COLO668 (cell line): Measurements from ENCODE around the gene SND1.
"Not testable (repeated sequence)": the region's sequence is repeated elsewhere in the genome, so short reads cannot be mapped to it uniquely, and the experiment has no call there.

Experiments
- DNase-seq: peaks from one replicate; lab custom pipeline; 2025; ENCODE audit not compliant: unreplicated experiment; lab: John Stamatoyannopoulos, UW

SND1 gene

GRCh38 chr7:127652333-127653248 lies 597 bp downstream of the SND1 start:
- DNase-seq: no peak

DNA sequence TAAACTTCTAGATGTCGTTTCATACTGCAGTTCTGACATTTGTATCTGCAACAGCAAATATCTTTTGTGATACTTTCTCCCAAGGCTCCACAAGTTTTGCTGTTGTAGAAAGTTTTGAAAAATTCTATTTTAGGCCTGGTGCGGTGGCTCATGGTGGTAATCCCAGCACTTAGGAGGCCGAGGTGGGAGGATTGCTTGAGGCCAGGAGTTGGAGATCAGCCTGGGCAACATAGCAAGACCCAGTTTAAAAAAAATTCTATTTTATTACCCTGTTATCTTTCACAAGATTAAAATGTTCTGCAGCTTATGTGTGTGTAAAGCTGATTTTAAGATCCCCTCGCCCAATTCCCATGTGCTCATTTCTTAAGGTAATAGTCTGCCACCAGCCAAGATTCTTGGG lies 1.4 kb downstream of the SND1 start:
- DNase-seq: no peak

DNA sequence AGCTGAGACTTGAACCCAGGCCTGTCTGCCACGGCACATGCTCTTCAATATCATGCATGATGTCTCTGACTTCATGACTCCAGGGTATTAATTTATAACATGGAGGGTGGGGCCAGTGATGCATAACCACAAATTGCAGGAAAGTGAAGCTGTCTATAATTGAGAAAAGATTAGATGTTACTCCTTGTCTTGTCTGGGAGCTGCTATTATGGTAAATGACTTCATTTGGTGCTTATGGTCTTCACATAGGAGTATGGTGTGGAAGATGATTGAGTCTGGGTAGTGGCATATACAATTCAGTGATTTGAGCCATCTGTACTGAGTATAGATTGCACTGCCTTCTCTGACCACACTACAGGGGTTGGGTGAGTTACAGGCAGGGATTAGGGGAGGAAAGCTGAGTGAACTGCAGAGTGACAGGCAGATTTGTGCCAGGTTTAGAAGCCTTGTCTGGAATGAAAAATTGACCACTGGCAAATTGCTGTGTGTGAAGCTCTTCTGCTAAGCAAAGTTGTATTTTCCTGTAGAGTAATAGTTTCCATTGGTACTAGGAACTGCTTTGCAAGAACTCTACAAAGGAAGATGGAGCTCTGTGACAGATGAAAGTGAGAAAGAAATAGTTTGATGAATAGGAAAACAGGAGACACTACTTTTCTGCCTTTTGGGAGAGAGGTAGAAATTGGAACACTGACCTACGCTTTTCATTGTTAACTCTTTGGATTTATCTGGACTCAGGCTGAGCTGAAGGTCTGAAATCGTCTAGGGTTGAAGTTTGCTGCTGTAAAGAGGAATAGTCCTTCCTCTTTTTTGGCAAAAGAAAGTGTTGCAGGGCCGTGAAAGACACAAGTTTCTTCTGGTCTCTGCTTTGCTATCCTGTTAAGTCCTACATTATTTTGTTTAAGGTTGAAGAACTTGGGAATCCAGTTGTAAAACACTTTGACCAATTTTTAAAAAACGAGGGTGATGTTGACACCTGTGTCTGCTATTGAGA lies 2.7 kb downstream of the SND1 start:
- DNase-seq: no peak

DNA sequence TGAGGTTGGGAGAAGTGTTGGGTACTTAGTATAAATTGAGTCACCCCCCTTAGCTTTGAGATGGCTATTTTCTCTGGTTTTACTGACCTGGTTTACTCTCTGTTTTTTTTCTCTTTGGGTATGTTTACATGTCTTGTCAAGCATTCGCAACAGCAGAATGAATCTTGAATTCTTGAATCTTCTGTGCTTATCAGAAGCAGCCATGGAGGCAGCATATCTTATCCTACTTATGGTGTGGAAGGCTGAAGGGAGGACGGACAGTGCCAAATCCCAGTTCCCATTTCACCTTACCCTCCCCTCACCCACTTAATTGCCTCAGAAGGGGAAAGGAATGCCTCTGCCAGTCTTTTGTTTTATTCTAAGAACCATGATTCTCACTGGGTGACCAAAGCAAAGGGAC lies 3.7 kb downstream of the SND1 start:
- DNase-seq: no peak

- DNase-seq: no peak
These were observed 5.5 kb downstream of the SND1 start for GRCh38 chr7:127657500-127657899.

DNA sequence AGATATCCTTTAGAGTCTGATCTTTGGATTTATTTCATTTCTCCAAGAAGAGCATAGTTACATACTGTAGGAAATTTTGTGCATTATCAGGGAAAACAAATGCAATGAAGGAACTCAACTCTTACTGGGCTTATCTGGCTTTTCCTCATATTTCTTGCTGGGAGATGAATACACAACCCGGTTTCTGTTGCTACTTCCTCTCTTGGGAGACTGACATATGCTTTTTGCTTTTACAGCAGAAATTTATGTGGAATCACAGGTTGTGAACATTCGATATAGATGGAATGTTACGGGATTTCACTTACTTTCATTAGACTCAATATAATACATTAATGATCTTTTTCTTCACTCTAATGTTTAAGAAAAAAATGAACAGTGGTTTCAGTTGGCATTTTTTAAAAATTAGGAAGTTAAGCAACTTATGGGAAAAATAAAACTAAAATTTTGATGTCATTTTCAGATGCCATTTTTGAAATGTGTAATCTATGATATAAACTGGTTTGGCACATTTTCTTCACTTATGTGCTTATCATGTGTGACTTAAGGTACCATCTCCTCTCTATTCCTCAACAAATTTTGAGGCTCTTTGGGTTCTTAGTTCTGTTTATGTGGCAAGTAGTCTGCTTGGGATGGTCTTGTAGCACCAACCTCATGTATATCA lies 7.1 kb downstream of the SND1 start:
- DNase-seq: no peak

DNA sequence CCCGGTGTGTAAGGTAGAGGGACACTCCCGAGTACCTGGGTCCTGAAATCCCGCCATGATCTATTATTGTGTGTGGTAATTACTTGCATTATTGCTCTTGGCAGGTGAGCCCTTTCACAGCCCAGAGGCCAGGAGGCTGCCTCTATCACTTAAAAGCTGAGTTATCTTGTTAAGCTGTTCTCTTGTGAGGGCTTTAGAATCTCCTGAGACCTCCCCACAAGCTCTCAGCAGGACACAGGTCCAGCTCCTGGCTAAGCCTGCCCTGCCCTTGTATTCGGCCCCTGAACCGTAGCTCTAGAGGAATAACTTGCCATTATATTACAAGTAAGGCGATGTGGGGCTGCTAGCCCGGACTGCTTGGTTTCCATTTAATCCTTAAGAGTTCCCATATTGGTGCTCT lies 13.9 kb downstream of the SND1 start:
- no peak for DNase-seq

GRCh38 chr7:127666602-127667001 lies 14.6 kb downstream of the SND1 start:
- DNase-seq: no peak

DNA sequence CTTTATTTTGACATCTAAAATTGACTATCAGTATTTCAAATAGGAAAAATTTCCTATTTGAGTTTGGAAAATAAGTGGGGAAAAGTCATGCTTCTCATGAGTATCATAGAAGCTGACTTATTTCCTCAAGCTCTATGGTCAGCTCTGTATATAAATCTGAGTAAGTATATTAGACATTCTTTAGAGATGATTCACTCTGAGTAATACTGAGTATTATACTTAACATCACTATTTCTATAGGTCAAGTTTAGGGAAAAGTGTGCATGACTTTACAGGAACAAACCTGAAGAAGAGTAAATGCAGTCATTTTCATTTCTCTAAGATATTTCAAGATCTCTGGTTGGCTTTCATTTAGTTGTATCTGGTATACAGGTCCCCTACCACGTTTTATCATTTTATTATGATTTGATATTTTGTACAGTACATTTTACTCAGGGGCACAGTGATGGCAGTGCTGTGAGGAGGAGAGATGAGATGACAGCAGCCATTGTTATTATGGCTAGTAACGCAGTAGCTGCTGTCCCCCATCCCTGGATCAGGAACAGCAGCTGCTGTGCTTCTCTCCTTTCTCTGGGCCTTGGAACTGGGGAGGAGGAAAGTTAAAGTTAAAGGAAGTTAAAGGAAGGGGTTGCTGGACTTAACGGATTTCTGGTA lies 15.2 kb downstream of the SND1 start:
- DNase-seq: no peak

DNA sequence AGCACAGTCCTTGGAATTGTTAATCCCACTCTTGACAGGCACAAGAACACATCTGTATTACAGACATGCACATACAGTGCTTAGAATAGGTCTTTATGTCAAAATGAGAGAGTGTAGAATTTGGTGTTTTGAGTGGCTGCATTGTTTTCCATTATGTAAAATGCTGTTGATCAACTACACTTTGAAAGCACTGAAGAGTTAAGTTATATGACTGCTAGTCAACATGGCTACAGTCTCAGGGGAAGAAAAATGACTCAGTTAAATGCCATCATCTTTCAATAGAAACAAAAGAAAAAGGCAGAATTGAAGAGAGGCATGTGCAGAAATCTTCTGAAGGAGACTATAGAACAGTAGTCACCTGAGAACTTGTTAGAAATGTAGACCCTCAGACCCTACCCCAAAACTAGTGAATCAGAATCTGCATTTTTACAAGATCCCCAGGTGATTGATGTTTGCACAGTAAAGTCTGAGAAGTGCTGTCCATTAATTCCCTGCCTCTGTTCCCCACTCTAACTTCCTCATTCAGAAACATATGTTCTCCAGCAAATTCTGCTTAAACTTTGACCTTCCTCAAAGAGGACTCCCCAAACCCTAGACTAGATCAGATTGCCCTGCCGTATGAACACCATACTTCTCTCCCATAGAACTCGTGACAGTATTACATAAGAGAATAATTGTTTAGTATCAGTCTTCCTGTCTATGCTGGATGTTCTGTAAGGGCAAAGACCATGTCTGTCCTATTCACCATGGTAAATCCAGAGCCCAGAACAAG lies 16.0 kb downstream of the SND1 start:
- DNase-seq: no peak

GRCh38 chr7:127671341-127671740 lies 19.3 kb downstream of the SND1 start:
- DNase-seq: no peak

DNA sequence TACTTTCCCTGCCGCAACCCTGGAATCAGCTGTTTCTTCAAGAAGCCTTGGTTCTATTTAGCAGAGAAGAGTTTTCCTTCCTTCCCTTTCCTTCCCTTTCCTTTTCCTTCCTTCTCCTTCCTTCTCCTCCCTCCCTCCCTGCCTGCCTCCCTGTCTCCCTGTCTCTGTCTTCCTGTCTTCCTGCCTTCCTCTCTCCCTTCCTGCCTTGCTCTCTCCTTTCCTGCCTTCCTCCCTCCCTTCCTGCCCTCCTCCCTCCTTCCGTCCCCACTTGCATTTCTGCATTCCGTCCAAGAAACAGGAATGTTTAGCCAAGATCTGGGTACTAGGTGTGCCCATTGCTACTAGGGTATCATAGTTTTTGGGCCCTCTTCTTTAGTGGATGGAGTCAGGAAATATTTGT lies 21.9 kb downstream of the SND1 start:
- no peak for DNase-seq

- DNase-seq: no peak
These were observed 22.4 kb downstream of the SND1 start for GRCh38 chr7:127674361-127674760.

GRCh38 chr7:127674923-127675322 lies 22.9 kb downstream of the SND1 start:
- DNase-seq: not testable (repeated sequence)

- DNase-seq: no peak
These were observed 23.7 kb downstream of the SND1 start for GRCh38 chr7:127675721-127676120.

DNA sequence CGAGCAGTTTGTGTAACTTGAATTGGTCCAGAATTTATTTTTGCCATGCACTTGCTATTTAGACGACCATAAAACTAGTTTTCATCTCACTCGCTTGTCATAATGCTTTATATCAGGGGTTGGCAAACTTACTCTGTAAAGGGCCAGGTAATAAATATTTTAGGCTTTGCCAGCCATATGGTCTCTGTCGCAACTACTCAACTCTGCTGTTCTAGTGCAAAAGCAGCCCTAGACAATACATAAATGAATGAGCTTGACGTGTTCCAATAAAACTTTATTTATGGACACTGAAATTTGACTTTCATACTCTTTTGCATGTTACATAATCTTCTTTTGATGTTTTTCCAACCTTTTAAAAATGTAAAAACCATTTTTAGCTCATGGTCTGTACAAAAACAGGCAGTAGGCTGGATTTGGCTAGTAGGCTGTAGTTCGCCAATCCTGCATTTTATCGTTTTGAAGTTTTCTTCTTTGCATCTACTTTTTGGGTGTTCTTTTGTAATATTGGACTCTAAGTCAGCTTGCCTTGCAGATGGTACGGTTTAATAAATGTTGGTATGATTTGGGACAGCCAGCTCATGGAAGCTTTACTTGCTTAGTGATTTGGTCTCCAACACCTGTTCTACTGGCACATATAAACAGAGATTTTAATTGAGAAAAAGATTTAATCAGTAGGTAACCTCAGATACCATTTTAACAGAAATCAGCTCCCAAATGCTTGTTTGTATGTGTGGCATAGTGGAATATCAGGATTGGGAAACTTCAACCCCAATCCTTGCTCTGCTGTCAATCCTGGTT lies 25.6 kb downstream of the SND1 start:
- DNase-seq: no peak

DNA sequence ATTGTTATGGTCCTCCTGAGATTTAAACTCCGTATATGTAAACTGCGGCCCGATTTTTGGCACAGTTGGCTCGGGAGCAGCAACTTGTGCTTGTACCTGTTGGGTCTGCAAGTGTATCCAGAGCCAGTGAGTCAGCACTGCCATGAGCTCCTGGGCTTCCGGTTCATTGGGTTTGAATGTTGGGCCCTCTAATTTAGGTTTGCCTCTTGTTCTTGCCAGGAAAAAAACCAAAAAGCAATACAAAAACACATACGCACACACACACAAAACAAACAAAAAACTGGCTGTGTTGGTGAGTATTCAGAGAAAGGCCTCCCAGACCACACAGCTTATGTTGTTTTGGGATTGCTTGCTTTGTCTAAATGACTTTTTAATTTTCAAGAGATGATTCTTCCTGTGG lies 26.3 kb downstream of the SND1 start:
- DNase-seq: no peak

DNA sequence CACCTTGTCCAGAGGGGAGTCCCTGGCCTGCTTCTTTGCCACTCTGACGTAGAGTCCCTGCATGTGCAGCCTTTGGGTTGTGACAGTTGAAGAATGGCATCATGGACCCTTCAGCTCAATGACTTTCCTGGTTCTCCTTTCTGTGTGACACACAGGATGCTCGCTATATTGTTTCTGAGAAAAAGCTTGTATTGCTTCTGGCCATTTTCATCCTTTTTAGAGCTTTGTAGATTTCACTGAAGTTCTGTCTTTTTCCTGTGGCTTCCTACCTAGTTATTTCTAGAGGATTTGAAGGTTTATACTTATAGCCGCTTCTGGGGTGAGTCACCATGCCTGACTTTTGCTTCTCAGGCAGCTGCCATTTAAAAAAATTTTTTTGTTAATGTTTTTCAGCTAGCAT lies 27.0 kb downstream of the SND1 start:
- DNase-seq: no peak

- DNase-seq: no peak
These were observed 29.0 kb downstream of the SND1 start for GRCh38 chr7:127680983-127681382.
